ENCODE data around the gene PCDHA3. TPM values are rescaled to one million over a fixed set of nuclear protein-coding genes. Genes with fewer than 3 reads are reported as not detected.
"Not testable (repeated sequence)": the region's sequence is repeated elsewhere in the genome, so short reads cannot be mapped to it uniquely, and the experiment has no call there.

Gene PCDHA3
- 0.71 TPM for total RNA-seq

DNA sequence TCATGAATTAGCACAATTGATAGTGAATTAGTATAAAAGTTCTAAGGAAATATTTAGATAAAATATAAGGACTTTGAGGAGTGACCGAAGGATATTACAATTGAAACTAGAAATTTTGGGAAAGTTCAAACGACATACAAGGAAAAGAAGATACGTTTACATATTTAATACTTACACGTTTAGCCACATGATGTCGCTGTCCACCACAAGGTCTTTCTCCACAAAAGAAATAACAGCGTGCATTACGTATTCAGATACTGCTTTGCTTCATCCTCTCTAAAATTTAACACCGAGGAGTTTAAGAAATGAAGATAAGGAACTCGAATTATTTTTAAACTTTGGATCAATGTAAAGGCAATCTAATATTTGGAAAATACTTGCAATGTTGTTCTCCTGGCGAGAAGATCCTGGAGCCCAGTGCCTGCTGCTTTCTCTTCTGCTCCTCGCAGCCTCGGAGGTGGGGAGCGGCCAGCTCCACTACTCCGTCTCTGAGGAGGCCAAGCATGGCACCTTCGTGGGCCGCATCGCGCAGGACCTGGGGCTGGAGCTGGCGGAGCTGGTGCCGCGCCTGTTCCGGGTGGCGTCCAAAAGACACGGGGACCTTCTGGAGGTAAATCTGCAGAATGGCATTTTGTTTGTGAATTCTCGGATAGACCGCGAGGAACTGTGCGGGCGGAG is at the start of gene PCDHA3:
Gene PCDHA3, plus strand, starts transcription at position 242 of the 678 bp plus-strand sequence.
- intact Hi-C loops (cut with DNase I) = no loop called here
- ATAC-seq (no peak), DNase-seq (ENCODE audit: low spot score) (no peak)

DNA sequence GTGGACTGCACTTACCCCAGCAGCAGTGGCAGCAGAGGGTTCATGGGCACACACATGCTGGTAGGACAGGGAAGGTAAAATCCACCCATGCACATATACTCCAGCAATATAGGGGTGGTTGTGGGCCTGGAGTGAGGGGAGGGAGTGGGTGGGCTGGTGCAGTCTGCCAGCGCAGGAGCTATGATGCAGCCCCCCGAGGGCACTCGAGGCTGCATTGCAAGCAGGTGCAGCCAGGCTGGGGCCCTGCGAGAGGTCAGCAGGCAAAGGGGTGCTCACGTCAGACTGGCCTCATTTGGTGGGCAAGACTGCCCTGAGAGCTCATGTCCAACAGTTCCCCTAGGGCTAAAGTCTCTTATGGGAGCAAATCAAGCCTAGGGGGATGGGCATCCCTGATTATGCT is 47.3 kb upstream of the PCDHA3 start:
- intact Hi-C loops (cut with DNase I) = no loop called here
- no peak for DNase-seq (ENCODE audit: low spot score)

GRCh38 chr5:140764177-140764973 is 36.5 kb upstream of the PCDHA3 start:
- ATAC-seq = no peak
- intact Hi-C loops (cut with DNase I) = no loop called here
- DNase-seq (ENCODE audit: low spot score) = no peak

More for the DNA sequence above, 47.3 kb upstream of the PCDHA3 start:
- no peak for ATAC-seq

DNA sequence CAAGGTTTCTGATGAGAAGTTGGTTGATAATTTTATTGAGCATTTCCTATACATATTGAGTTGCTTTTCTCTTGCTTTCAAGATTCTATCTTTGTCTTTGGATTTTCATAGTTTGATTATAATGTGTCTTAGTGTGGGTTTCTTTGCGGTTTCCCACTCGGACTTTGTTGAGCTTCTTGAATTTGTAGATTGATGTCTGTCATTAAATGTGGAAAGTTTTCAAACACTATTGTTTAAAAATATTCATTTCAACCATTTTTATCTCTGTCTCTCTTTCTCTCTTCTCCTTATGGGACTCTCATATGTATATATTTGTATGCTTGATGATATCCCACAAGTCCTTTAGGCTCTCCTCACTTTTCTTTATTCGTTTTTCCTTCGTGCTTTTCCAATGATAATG is 33.4 kb upstream of the PCDHA3 start:
- ATAC-seq (no peak), DNase-seq (ENCODE audit: low spot score) (no peak)
- intact Hi-C loops (cut with DNase I) = no loop called here

DNA sequence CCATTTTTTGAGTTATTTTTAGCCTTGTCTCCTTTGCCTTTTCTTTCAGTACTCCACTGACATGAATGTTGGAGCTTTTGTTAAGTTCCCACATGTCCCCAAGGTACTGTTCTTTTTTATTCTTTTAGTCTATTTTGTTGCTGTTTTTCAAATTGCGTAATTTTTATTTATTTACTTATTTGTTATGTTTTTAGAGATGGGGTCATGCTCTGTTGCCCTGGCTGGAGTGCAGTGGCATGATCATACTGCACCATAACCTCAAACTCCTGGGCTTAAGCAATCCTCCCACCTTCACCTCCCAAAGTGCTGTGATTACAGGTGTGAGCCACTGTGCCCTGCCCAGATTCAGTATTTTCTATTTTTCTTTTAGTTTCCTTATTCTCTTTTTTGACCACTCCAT is 20.3 kb upstream of the PCDHA3 start:
- intact Hi-C loops (cut with DNase I) = no loop called here
- no peak for DNase-seq (ENCODE audit: low spot score)
- no peak for ATAC-seq

- intact Hi-C loops (cut with DNase I) = no loop called here
- ATAC-seq (no peak), DNase-seq (ENCODE audit: low spot score) (no peak)
Observed at GRCh38 chr5:140785905-140786686, 14.8 kb upstream of the PCDHA3 start, which contains the start of gene PCDHA1. TSS of gene PCDHA1 (plus strand) at chr5:140786140.

- intact Hi-C loops (cut with DNase I); DNase-seq (ENCODE audit: low spot score); ATAC-seq: not testable (repeated sequence)
Observed at GRCh38 chr5:140787422-140787821, 13.4 kb upstream of the PCDHA3 start.

DNA sequence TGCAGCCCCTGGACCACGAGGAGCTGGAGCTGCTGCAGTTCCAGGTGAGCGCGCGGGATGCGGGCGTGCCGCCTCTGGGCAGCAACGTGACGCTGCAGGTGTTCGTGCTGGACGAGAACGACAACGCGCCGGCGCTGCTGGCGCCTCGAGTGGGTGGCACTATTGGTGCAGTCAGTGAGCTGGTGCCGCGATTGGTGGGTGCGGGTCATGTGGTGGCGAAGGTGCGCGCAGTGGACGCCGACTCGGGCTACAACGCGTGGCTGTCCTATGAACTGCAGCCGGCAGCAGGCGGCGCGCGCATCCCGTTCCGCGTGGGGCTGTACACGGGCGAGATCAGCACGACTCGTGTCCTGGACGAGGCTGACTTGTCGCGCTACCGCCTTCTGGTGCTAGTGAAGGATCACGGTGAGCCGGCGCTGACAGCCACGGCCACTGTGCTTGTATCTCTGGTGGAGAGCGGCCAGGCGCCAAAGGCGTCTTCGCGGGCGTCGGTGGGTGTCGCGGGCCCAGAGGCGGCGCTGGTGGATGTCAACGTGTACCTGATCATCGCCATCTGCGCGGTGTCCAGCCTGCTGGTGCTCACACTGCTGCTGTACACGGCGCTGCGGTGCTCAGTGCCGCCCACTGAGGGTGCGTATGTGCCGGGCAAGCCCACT is 12.9 kb upstream of the PCDHA3 start:
- DNase-seq (ENCODE audit: low spot score); ATAC-seq; intact Hi-C loops (cut with DNase I): not testable (repeated sequence)

DNA sequence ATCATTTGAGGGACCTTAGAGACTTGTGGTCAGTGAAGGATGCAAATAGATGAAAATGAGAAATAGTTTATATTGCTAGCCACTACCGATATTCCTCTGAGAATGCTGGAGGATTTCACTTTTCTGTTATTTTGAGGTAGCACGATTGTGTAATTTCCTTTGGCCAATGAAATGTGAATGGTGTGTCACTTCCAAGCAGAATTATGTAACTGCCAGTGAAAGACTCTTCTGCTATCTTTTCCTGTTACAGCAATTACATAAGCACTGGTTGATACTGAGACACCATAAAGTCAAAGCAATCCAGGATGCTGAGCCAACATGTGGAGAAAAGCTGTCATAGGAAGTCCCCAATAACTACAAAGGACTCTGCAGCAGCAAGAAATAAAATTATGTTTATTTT is 9.8 kb upstream of the PCDHA3 start:
- intact Hi-C loops (cut with DNase I) = no loop called here
- no peak for DNase-seq (ENCODE audit: low spot score)

DNA sequence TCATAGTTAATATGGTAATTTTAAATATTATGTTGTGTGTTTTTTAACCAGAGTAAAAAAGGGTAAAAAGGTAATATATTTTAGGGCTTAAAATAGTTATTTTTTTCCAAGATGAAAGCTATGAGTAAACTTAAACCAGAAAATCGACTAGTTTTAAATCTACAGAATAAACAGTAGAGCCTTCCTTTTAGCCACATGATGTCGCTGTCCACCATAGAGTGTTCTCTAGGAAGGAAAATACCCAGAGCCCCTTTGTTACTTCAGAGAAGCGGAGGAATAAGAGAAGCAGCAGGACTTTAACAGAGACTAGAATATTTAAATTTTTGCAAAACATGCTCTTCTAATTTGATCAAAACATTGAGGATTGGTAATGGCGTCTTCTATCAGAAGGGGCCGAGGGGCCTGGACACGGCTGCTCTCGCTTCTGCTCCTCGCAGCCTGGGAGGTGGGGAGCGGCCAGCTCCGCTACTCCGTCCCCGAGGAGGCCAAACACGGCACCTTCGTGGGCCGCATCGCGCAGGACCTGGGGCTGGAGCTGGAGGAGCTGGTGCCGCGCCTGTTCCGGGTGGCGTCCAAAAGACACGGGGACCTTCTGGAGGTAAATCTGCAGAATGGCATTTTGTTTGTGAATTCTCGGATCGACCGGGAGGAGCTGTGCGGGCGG is 6.1 kb upstream of the PCDHA3 start, which contains the start of gene PCDHA2:
Gene PCDHA2, plus strand, starts transcription at position 258 of the 664 bp plus-strand sequence.
- no peak for DNase-seq (ENCODE audit: low spot score)
- intact Hi-C loops (cut with DNase I) = no loop called here
- ATAC-seq = no peak

More for the DNA sequence above, 9.8 kb upstream of the PCDHA3 start:
- no peak for ATAC-seq

GRCh38 chr5:140795259-140795641 is 5.6 kb upstream of the PCDHA3 start:
- intact Hi-C loops (cut with DNase I) = no loop called here
- ATAC-seq (no peak), DNase-seq (ENCODE audit: low spot score) (no peak)

DNA sequence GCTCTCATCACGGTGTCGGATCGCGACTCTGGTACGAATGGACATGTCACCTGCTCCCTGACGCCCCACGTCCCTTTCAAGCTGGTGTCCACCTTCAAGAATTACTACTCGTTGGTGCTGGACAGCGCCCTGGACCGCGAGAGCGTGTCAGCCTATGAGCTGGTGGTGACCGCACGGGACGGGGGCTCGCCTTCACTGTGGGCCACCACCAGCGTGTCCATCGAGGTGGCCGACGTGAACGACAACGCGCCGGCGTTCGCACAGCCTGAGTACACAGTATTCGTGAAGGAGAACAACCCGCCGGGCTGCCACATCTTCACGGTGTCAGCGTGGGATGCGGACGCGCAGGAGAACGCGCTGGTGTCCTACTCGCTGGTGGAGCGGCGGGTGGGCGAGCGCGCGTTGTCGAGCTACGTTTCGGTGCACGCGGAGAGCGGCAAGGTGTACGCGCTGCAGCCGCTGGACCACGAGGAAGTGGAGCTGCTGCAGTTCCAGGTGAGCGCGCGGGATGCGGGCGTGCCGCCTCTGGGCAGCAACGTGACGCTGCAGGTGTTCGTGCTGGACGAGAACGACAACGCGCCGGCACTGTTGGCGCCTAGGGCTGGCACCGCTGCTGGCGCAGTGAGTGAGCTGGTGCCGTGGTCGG is 4.7 kb upstream of the PCDHA3 start:
- intact Hi-C loops (cut with DNase I); DNase-seq (ENCODE audit: low spot score); ATAC-seq: not testable (repeated sequence)

DNA sequence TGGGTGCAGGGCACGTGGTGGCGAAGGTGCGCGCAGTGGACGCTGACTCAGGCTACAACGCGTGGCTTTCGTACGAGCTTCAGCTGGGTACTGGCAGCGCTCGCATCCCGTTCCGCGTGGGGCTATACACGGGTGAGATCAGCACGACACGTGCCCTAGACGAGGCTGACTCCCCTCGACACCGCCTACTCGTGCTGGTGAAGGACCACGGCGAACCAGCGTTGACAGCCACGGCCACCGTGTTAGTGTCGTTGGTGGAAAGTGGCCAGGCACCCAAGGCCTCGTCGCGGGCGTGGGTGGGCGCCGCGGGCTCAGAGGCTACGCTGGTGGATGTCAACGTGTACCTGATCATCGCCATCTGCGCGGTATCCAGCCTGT is 4.2 kb upstream of the PCDHA3 start:
- DNase-seq (ENCODE audit: low spot score) (no peak), ATAC-seq (no peak)
- intact Hi-C loops (cut with DNase I) = no loop called here

- DNase-seq (ENCODE audit: low spot score) (no peak), ATAC-seq (no peak)
- intact Hi-C loops (cut with DNase I) = no loop called here
Observed at GRCh38 chr5:140801494-140801841, 611 bp downstream of the PCDHA3 start.

- ATAC-seq; intact Hi-C loops (cut with DNase I); DNase-seq (ENCODE audit: low spot score): not testable (repeated sequence)
Observed at GRCh38 chr5:140802381-140802780, 1.5 kb downstream of the PCDHA3 start.

GRCh38 chr5:140802781-140803271 is 2.0 kb downstream of the PCDHA3 start:
- no peak for ATAC-seq
- intact Hi-C loops (cut with DNase I) = no loop called here
- DNase-seq (ENCODE audit: low spot score) = no peak

- intact Hi-C loops (cut with DNase I) = no loop called here
Observed at GRCh38 chr5:140806834-140807775, 6.2 kb downstream of the PCDHA3 start, which contains the start of gene PCDHA4. TSS of gene PCDHA4 (plus strand) at chr5:140807068.

More at GRCh38 chr5:140806834-140807775, 6.2 kb downstream of the PCDHA3 start, which contains the start of gene PCDHA4:
- DNase-seq (ENCODE audit: low spot score) (peak; percentile 66), ATAC-seq (peak; percentile 45)

All from sciatic nerve (tissue), 2 donors.